Measurements from ENCODE around the gene PAOX. TPM values are rescaled to one million over a fixed set of nuclear protein-coding genes. Genes with fewer than 3 reads are reported as not detected.
"Not testable (repeated sequence)": the region's sequence is repeated elsewhere in the genome, so short reads cannot be mapped to it uniquely, and the experiment has no call there.

Gene PAOX
- total RNA-seq, 6 experiments from 2014 or later: 9.4 to 15.9 (median 11.9) TPM

DNA sequence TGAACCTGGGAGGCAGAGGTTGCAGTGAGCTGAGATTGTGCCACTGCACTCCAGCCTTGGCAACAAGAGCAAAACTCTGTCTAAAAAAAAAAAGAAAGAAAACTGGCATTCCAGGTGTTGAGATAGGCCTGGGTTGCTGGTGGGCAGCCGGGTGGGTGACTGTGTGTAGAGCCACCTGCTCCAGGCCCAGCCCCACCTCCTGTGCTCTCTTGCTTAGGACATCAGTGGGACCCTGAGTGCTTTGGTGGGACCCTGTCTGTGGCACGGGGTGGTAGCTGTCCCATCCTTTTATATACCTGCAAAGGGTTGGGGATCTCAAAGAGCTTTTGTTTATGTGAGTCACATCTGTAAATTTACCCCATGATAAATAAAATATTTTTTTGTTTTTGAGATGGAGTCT, 6.2 kb downstream of the PAOX start:
- Histone ChIP-seq H3K9me3 (no peaks in the 10 kb centered on the region), H3K36me3 (no peaks in the 10 kb centered on the region), H3K4me1 (peaks cover 0 to 1% (median under 1%) of the 10 kb centered on the region in 4 donors), H3K27me3 (no peaks in the 10 kb centered on the region), H3K27ac (no peak overlapping the region), H3K4me3 (no peak overlapping the region)
- TF ChIP-seq POLR2A (IDR thresholded peaks at IDR 0.05): no peak
- TF ChIP-seq, protein P1, sequence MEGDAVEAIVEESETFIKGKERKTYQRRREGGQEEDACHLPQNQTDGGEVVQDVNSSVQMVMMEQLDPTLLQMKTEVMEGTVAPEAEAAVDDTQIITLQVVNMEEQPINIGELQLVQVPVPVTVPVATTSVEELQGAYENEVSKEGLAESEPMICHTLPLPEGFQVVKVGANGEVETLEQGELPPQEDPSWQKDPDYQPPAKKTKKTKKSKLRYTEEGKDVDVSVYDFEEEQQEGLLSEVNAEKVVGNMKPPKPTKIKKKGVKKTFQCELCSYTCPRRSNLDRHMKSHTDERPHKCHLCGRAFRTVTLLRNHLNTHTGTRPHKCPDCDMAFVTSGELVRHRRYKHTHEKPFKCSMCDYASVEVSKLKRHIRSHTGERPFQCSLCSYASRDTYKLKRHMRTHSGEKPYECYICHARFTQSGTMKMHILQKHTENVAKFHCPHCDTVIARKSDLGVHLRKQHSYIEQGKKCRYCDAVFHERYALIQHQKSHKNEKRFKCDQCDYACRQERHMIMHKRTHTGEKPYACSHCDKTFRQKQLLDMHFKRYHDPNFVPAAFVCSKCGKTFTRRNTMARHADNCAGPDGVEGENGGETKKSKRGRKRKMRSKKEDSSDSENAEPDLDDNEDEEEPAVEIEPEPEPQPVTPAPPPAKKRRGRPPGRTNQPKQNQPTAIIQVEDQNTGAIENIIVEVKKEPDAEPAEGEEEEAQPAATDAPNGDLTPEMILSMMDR (IDR thresholded peaks at IDR 0.05): no peak
- WGBS (ENCODE audit: insufficient coverage, low coverage, low lambda C conversion rate, missing lambda C conversion rate): 93% methylated on average over 2 of the region's 2 CpGs
- intact Hi-C loops (cut with DNase I): no loop called here
- ATAC-seq (no peak), DNase-seq (peak in 2 of 3 donors; percentile 2 to 5)

DNA sequence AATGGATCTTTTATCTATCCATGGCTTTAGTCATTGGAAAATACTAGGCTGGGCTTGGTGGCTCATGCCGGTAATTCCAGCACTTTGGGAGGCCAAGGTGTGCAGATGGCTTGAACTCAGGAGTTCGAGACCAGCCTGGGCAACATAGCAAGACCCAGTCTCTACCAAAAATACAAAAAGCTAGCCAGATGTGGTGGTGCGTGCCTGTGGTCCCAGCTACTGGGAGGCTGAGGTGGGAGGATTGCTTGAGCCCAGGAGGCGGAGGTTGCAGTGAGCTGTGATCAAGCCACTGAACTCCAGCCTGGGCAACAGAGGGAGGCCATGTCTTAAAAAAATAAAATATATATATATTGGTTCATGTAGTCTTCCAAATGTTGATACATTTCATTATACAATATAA, 7.9 kb downstream of the PAOX start:
- H3K27me3 ChIP-seq; H3K27ac ChIP-seq; H3K4me1 ChIP-seq; H3K4me3 ChIP-seq; H3K36me3 ChIP-seq; H3K9me3 ChIP-seq; ATAC-seq; intact Hi-C loops (cut with DNase I): not testable (repeated sequence)
- peak in 1 of 3 donors; percentile 24 for DNase-seq
- WGBS (ENCODE audit: insufficient coverage, low coverage, low lambda C conversion rate, missing lambda C conversion rate): 100% methylated on average over 3 of the region's 4 CpGs

DNA sequence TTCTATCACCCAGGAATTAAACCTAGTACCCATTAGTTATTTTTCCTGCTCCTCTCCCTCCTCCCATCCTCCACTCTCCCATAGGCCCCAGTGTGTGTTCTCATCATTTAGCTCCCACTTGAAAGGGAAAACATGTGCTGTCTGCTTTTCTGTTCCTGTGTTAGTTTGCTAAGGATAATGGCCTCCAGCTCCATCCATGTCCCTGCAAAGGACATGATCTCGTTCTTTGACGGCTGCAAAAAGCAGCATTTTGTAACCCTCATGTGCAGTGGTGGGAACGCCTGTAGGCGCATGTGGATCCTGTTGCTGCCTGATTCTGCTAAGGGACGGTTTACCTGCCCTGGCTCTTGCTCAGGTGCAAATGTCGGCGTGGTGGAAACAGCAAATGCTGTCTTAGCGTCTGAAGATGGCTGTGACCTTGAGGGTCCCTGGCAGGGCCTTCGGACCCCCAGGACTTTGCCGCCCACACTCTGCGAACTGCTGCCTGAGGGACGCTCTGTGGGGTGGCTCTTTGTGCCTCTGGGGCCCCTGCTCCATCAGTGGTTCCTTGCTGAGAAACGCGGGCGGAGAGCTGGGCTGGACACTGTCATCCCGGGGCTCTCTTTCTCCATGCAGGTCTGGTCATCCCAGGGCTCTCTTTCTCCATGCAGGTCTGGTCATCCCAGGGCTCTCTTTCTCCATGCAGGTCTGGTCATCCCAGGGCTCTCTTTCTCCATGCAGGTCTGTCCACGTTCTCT, 9.3 kb downstream of the PAOX start:
- H3K36me3 ChIP-seq: no peaks in the 10 kb centered on the region
- no peaks in the 10 kb centered on the region for H3K27me3 ChIP-seq
- ATAC-seq (no peak), DNase-seq (peak in 2 of 3 donors; percentile 14 to 43)
- H3K9me3 ChIP-seq: no peaks in the 10 kb centered on the region
- TF ChIP-seq POLR2A (IDR thresholded peaks at IDR 0.05): no peak
- TF ChIP-seq, protein P1 (IDR thresholded peaks at IDR 0.05): no peak
- H3K4me3 ChIP-seq: no peak overlapping the region
- 84% methylated on average over 8 of the region's 17 CpGs for WGBS (ENCODE audit: insufficient coverage, low coverage, low lambda C conversion rate, missing lambda C conversion rate)
- H3K27ac ChIP-seq: no peak overlapping the region
- intact Hi-C loops (cut with DNase I): no loop called here
- H3K4me1 ChIP-seq: peaks cover 0 to 3% (median 0%) of the 10 kb centered on the region in 4 donors

GRCh38 chr10:133388973-133389818, 10.1 kb downstream of the PAOX start:
- TF ChIP-seq, protein P1 (IDR thresholded peaks at IDR 0.05): no peak
- no peak for TF ChIP-seq POLR2A (IDR thresholded peaks at IDR 0.05)
- no peaks in the 10 kb centered on the region for H3K9me3 ChIP-seq
- peak overlapping the region; percentile 15 to 53 (median 23) for H3K27ac ChIP-seq
- peaks cover 0 to 7% (median 0%) of the 10 kb centered on the region in 4 donors for H3K4me1 ChIP-seq
- no peaks in the 10 kb centered on the region for H3K36me3 ChIP-seq
- H3K4me3 ChIP-seq: no peak overlapping the region
- intact Hi-C loops (cut with DNase I): no loop called here
- DNase-seq: peak in 2 of 3 donors; percentile 28 to 44
- H3K27me3 ChIP-seq: no peaks in the 10 kb centered on the region
- ATAC-seq: peak in 1 of 4 donors; percentile 36
- 75% methylated on average over 18 of the region's 39 CpGs for WGBS (ENCODE audit: insufficient coverage, low coverage, low lambda C conversion rate, missing lambda C conversion rate)

All from right lobe of liver (tissue), 6 donors.